Peyer's patch (tissue), 4 donors: ENCODE measurements around the gene TPGS1.

ENCODE experiments used
- CTCF ChIP-seq, 6 experiments: fragments of 450-650 bp in 4 of 6; fragments of 200-600 bp in 2 of 6; sonication (generic) in 1 of 6; IDR thresholded peaks; one replicate each; pipeline ENCODE4 v1.5.1; 2017 to 2019; ENCODE audit warnings: antibody characterized with exemption in 6 of 6, mild to moderate bottlenecking in 3 of 6, moderate library complexity in 1 of 6
- POLR2A ChIP-seq, 2 donors: fragments of 450-650 bp; IDR thresholded peaks; one replicate each; pipeline ENCODE4 v1.5.1; 2017; ENCODE audit warnings: antibody characterized with exemption in 2 of 2, mild to moderate bottlenecking in 2 of 2, moderate library complexity in 2 of 2

DNA sequence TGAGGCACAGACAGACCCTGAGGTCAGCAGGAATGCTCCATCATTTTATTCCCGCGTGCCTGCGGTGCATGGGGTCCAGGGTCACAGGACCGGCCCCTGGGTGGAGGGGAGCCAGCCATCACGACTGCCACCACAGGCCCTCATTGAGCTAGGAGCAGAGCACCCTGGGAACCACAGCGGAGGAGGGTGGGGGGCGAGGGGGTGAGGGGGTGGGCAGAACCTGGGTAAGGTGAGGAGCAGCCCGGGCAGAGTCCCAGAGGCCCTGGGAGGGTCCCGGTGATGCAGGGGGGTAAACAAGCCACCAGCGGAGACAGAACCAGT is 12.3 kb upstream of the TPGS1 start:
- no peak for TF ChIP-seq CTCF (IDR thresholded peaks at IDR 0.05)
- TF ChIP-seq POLR2A (IDR thresholded peaks at IDR 0.05) = no peak
